T-cell (primary cell): ENCODE results near the gene CRYBG2. TPM values are rescaled to one million over a fixed set of nuclear protein-coding genes. Genes with fewer than 3 reads are reported as not detected.
"Not testable (repeated sequence)": the region's sequence is repeated elsewhere in the genome, so short reads cannot be mapped to it uniquely, and the experiment has no call there.

Source experiments
- ATAC-seq, 4 experiments: fragments of 200-7000 bp in 3 of 4; fragments of 150-1000 bp in 1 of 4; cut with Tn5 transposase; replicated peaks in 1 of 4; 1 replicate in 3 of 4; 2 replicates in 1 of 4; pipeline ENCODE4 v1.10.0; 2021; ENCODE audit warnings: moderate library complexity in 3 of 4, mild to moderate bottlenecking in 2 of 4, moderate number of reproducible peaks in 1 of 4
- CTCF ChIA-PET, 2 donors: fragments of 300-600 bp; sonication (Branson Sonifier 250); formaldehyde crosslinking; loops; one replicate each; lab custom pipeline; 2022; ENCODE audit warnings: antibody characterized with exemption in 2 of 2; lab: Charles Lee
- POLR2A ChIA-PET, 2 donors: fragments of 300-600 bp; sonication (Branson Sonifier 250); formaldehyde crosslinking; loops; one replicate each; lab custom pipeline; 2022; ENCODE audit warnings: antibody characterized with exemption in 2 of 2; lab: Charles Lee
- DNase-seq, 35 experiments: peaks; one replicate each; pipeline versions ENCODE4 v3.0.0 to v3.0.0-alpha.2; 2013 to 2023
- H3K27ac ChIP-seq: one replicate; pipeline ENCODE4 v1.5.1; 2013; ENCODE audit warnings: low read length
- H3K27me3 ChIP-seq, 2 experiments: replicated peaks in 1 of 2; 1 replicate in 1 of 2; 2 replicates in 1 of 2; pipeline versions ENCODE4 v1.6.1 to v1.7.0; 2013; ENCODE audit warnings: low read length in 1 of 2, mixed read lengths in 1 of 2; ENCODE audit not compliant: control insufficient read depth in 2 of 2, insufficient read depth in 2 of 2; ENCODE audit errors: extremely low read depth in 1 of 2
- H3K36me3 ChIP-seq, 2 donors: 1 replicate in 1 of 2; 2 replicates in 1 of 2; pipeline versions ENCODE4 v1.6.1 to v1.7.0; 2013; ENCODE audit warnings: low read length in 1 of 2; ENCODE audit not compliant: control insufficient read depth in 2 of 2, insufficient read depth in 1 of 2; ENCODE audit errors: extremely low read depth in 1 of 2
- H3K4me1 ChIP-seq, 2 experiments: 1 replicate in 1 of 2; 2 replicates in 1 of 2; pipeline versions ENCODE4 v1.6.1 to v1.7.0; 2013; ENCODE audit warnings: low read length in 2 of 2, mixed read lengths in 1 of 2; ENCODE audit not compliant: insufficient read depth in 2 of 2, control insufficient read depth in 1 of 2; ENCODE audit errors: extremely low read depth in 1 of 2
- H3K4me3 ChIP-seq, 2 donors: 1 replicate in 1 of 2; 2 replicates in 1 of 2; pipeline versions ENCODE4 v1.5.1 to v1.7.0; 2013; ENCODE audit warnings: mild to moderate bottlenecking in 2 of 2, low read length in 1 of 2, moderate library complexity in 1 of 2; ENCODE audit not compliant: control insufficient read depth in 1 of 2; ENCODE audit errors: extremely low read depth in 1 of 2
- H3K9me3 ChIP-seq: 2 replicates; pipeline ENCODE4 v1.7.0; 2013
- H3K27ac Mint-ChIP-seq, 2 donors: one replicate each; pipeline ENCODE4 v1.8.0; 2020 to 2021; ENCODE audit warnings: mild to moderate bottlenecking in 2 of 2, mixed read lengths in 2 of 2
- H3K27me3 Mint-ChIP-seq, 2 donors: one replicate each; pipeline ENCODE4 v1.8.0; 2021 to 2022; ENCODE audit warnings: mixed read lengths in 2 of 2
- H3K36me3 Mint-ChIP-seq: one replicate; pipeline ENCODE4 v1.8.0; 2021; ENCODE audit warnings: mixed read lengths
- H3K4me1 Mint-ChIP-seq, 3 donors: one replicate each; pipeline ENCODE4 v1.8.0; 2020 to 2022; ENCODE audit warnings: mixed read lengths in 3 of 3, mild to moderate bottlenecking in 1 of 3
- H3K4me3 Mint-ChIP-seq, 3 donors: one replicate each; pipeline ENCODE4 v1.8.0; 2020 to 2022; ENCODE audit warnings: mild to moderate bottlenecking in 3 of 3, mixed read lengths in 3 of 3, moderate library complexity in 3 of 3
- H3K9me3 Mint-ChIP-seq, 3 donors: one replicate each; pipeline ENCODE4 v1.8.0; 2020 to 2022; ENCODE audit warnings: mixed read lengths in 3 of 3
- WGBS: methylation state at CpG from one replicate; pipeline ENCODE4 v1.1.5; 2013; ENCODE audit warnings: missing lambda C conversion rate; ENCODE audit not compliant: insufficient coverage; 5-methylcytosine and 5-hydroxymethylcytosine counted together
- total RNA-seq, 35 experiments: library from RNA in 6 of 35; stranded (reverse) in 6 of 35; fragments of 120-200 nt in 1 of 35; gene quantifications; one replicate each; pipeline versions ENCODE4 v1.2.1 to v1.2.4 and lab custom pipeline; 2013 to 2026

Gene CRYBG2
- total RNA-seq, 5 donors from 2014 or later (not counting 1 experiment from before 2014, with no cell fraction given): 3.0 to 7.3 (median 5.1) TPM

DNA sequence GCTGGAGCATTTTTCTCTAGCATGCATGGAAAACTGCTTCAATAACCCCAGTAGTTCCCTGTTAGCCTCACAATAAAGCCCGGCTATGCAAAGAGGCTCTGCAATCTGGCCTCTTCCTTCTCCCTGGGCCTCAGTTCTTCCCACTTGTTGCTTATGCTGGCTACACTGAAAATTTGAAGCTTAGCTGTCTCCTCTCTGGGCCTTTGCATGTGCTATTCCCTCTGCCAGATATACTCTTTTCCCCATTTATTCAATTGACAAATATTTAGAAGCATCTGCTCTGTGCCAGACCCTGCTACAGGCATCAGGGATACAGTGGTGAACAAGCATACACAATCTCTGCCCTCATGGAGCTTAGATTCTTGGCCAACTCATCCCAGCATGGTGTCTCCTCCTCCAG, 15.3 kb downstream of the CRYBG2 start:
- Histone ChIP-seq H3K27me3 (no peaks in the 10 kb centered on the region), H3K4me1 (peaks cover 0 to 16% of the 10 kb centered on the region in 2 experiments), H3K4me3 (no peak overlapping the region), H3K27ac (no peak overlapping the region), H3K36me3 (no peaks in the 10 kb centered on the region), H3K9me3 (no peaks in the 10 kb centered on the region)
- peaks cover 9 to 14% (median 14%) of the 10 kb centered on the region in 3 donors for H3K4me1 Mint-ChIP-seq
- H3K27me3 Mint-ChIP-seq: no peaks in the 10 kb centered on the region
- WGBS: 100% methylated on average over 1 of the region's 1 CpG
- H3K27ac Mint-ChIP-seq: peak overlapping the region; percentile 43 to 58
- DNase-seq: no peak
- ChIA-PET POLR2A (no interaction called here), CTCF (interaction anchor here in 1 of 2 donors (0.5 kb wide), 1 partner anchor 241 kb away, joined by 6 read pairs; no protein-coding TSS in a partner anchor)
- H3K36me3 Mint-ChIP-seq: no peaks in the 10 kb centered on the region
- H3K4me3 Mint-ChIP-seq: no peak overlapping the region
- no peaks in the 10 kb centered on the region for H3K9me3 Mint-ChIP-seq
- no peak for ATAC-seq

DNA sequence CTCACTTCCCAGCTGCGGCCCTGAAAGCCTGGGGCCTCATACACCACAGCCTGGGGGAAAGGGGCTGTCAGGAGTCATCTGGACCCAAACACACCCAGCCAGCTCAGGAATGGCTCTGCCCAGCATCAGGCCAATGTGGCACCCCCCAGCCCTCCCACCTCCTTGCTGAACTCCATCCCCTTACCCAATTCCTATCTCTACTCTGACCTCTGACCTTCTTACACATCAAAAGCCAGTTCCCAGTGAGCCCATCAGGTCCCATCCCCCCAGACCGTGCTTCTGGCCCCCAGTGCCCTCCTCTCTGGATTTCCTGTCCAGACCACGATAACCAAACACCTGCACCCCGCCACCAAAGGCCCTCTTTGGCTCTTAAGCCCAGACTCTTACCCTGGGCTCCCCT, 16.3 kb downstream of the CRYBG2 start:
- H3K9me3 Mint-ChIP-seq: no peaks in the 10 kb centered on the region
- no peaks in the 10 kb centered on the region for H3K27me3 ChIP-seq
- H3K4me3 ChIP-seq: no peak overlapping the region
- H3K27ac ChIP-seq: no peak overlapping the region
- H3K36me3 ChIP-seq: no peaks in the 10 kb centered on the region
- ChIA-PET POLR2A (no interaction called here), CTCF (no interaction called here)
- no peaks in the 10 kb centered on the region for H3K36me3 Mint-ChIP-seq
- no peaks in the 10 kb centered on the region for H3K9me3 ChIP-seq
- H3K27me3 Mint-ChIP-seq: no peaks in the 10 kb centered on the region
- ATAC-seq (no peak), DNase-seq (peak in 1 of 35 experiments; percentile 9)
- WGBS: 71% methylated on average over 2 of the region's 4 CpGs
- H3K4me1 ChIP-seq: peaks cover 0 to 16% of the 10 kb centered on the region in 2 experiments
- H3K4me1 Mint-ChIP-seq: peaks cover 9 to 14% (median 14%) of the 10 kb centered on the region in 3 donors
- H3K4me3 Mint-ChIP-seq: peak overlapping the region; percentile 5 to 58 (median 52)
- H3K27ac Mint-ChIP-seq: peak overlapping the region; percentile 32 to 58

DNA sequence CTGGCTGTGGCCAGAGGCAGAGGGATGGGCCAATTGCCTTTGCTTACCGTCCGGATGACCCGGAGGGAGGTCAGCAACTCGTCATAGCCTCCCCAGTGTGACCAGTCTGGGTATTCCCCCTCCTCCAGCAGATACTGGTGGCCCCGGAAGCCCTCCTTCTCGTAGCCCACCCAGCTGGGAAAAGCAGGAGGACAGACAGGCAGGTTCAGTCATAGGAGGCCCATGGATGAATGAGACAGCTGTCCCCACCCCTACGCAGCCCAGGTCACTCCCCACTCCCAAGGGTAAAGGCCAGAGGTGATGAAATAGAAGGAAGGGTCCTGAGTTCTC, 16.8 kb downstream of the CRYBG2 start:
- Histone ChIP-seq H3K27me3 (no peaks in the 10 kb centered on the region), H3K27ac (no peak overlapping the region), H3K9me3 (no peaks in the 10 kb centered on the region), H3K4me3 (no peak overlapping the region), H3K4me1 (peaks cover 0 to 16% of the 10 kb centered on the region in 2 experiments), H3K36me3 (no peaks in the 10 kb centered on the region)
- Mint-ChIP-seq H3K4me3 (peak overlapping the region; percentile 68 to 92 (median 86)), H3K9me3 (no peaks in the 10 kb centered on the region), H3K4me1 (peaks cover 9 to 14% (median 14%) of the 10 kb centered on the region in 3 donors), H3K36me3 (no peaks in the 10 kb centered on the region), H3K27me3 (no peaks in the 10 kb centered on the region), H3K27ac (no peak overlapping the region)
- CTCF ChIA-PET: no interaction called here
- POLR2A ChIA-PET: no interaction called here
- ATAC-seq (no peak), DNase-seq (no peak)
- WGBS: 100% methylated on average over 1 of the region's 7 CpGs

DNA sequence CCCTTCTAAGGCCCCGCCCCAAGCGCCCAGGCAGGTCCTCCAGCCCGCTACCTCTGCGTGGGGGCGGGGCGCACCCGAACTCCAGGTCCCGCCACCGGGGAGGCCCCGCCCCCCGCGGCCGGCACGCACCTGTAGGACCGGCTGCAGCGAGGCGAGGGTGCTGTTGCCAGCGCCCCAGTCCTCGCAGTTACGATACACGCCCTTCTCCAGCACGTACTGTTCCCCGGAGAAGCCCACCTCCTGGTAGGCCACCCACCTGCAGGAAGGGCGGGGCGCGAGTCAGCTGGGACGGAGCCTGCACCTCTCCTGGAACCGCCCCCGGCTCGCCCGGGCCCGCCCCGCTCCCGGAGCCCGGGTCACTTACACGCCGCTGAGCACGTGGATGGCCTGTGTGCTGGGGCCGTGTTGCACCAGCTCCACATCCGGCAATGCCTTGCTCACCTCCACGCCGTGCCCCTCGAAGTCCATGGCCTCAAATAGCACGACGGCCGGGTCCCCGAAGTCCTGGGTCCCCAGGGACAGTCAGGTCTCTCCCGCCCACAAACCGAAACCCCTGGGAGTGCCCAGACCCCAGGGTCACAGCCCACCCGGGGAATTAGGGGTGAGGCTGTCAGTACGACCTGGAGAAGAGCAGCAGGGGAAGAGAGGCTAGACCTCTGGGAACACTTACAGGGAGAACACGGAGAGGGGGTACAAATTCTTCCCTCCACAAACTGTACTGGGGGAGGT, 17.3 kb downstream of the CRYBG2 start:
- Histone ChIP-seq H3K4me3 (peak overlapping the region; percentile 77 to 86), H3K4me1 (peaks cover 0 to 16% of the 10 kb centered on the region in 2 experiments), H3K9me3 (no peaks in the 10 kb centered on the region), H3K36me3 (no peaks in the 10 kb centered on the region), H3K27ac (no peak overlapping the region), H3K27me3 (no peaks in the 10 kb centered on the region)
- DNase-seq: peak; percentile 54 to 89 (median 71)
- WGBS: 13% methylated on average over 42 of the region's 52 CpGs
- Mint-ChIP-seq H3K9me3 (no peaks in the 10 kb centered on the region), H3K4me3 (peak overlapping the region; percentile 86 to 92 (median 91)), H3K36me3 (no peaks in the 10 kb centered on the region), H3K27ac (peak overlapping the region; percentile 61 to 68), H3K27me3 (no peaks in the 10 kb centered on the region), H3K4me1 (peaks cover 9 to 14% (median 14%) of the 10 kb centered on the region in 3 donors)
- peak; percentile 87 to 94 (median 91) for ATAC-seq
- ChIA-PET POLR2A (no interaction called here), CTCF (interaction anchor here in 1 of 2 donors (1.4 kb wide), 1 partner anchor 25 kb away, joined by 3 read pairs; no protein-coding TSS in a partner anchor)

DNA sequence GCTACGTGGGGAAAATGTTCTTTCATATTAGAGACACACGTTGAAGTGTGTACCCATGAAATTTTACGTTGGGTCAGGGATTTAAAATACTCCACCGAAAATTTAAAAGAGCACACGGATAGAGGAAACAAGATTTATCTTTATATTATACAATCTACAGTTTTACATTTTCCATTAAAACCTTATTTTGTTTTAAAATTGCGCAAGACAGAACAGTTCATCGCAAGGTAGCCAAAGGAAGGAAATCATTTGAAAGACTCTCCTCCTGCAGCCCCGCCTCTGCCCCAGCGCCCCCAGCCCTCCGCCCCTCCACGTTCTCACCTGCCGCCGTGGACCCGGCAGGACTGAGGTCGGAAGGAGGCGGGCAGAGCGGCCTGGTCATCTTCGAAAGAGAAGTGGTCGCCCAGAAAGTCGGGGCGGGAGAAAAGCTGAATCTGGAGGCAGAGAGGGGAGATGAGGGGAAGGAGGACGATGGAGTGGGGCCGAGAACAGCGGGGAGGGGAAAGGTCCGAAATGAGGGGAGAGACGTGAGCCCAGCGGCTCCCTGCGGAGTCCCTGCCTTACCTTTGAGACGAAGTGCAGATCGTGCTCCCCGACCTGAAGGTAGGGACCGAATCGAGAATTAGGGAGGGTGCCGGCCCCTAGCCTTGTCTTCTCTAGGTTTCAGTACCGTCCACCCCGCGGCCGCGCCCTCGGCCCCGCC, 18.0 kb downstream of the CRYBG2 start:
- H3K27me3 Mint-ChIP-seq: no peaks in the 10 kb centered on the region
- ChIA-PET POLR2A (no interaction called here), CTCF (interaction anchor here (0.6 to 1.5 kb wide), 4 partner anchors 26 to 297 kb away, joined by 3 to 6 read pairs (median 4); no protein-coding TSS in a partner anchor)
- DNase-seq (peak in 3 of 35 experiments; percentile 15 to 30 (median 19)), ATAC-seq (peak; percentile 6 to 15 (median 9))
- H3K9me3 Mint-ChIP-seq: no peaks in the 10 kb centered on the region
- peaks cover 9 to 14% (median 14%) of the 10 kb centered on the region in 3 donors for H3K4me1 Mint-ChIP-seq
- Histone ChIP-seq H3K36me3 (no peaks in the 10 kb centered on the region), H3K4me1 (peaks cover 0 to 16% of the 10 kb centered on the region in 2 experiments), H3K4me3 (peak overlapping the region; percentile 77 to 86), H3K27me3 (no peaks in the 10 kb centered on the region), H3K9me3 (no peaks in the 10 kb centered on the region), H3K27ac (no peak overlapping the region)
- H3K36me3 Mint-ChIP-seq: peaks cover 5% of the 10 kb centered on the region
- 2% methylated on average over 31 of the region's 41 CpGs for WGBS
- peak overlapping the region; percentile 63 to 66 for H3K27ac Mint-ChIP-seq
- peak overlapping the region; percentile 86 to 92 (median 91) for H3K4me3 Mint-ChIP-seq

DNA sequence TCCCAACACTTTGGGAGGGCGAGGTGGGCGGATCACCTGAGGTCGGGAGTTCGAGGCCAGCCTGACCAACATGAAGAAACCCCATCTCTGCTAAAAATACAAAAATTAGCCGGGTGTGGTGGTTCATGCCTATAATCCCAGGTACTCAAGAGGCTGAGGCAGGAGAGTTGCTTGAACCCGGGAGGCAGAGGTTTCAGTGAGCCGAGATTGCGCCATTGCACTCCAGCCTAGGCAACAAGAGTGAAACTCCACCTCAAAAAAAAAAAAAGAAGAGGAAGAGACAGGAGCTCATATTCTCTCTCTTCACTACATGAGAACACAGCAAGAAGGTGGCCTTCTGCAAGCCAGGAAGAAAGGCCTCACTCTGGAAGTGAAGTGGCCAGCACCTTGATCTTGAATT, 20.6 kb downstream of the CRYBG2 start:
- CTCF ChIA-PET: not testable (repeated sequence)

More for the DNA sequence above, 20.6 kb downstream of the CRYBG2 start:
- H3K4me3 Mint-ChIP-seq, H3K36me3 ChIP-seq, H3K27ac ChIP-seq, H3K27me3 ChIP-seq, H3K27ac Mint-ChIP-seq, H3K9me3 Mint-ChIP-seq, ATAC-seq, H3K4me3 ChIP-seq, H3K36me3 Mint-ChIP-seq, H3K27me3 Mint-ChIP-seq, DNase-seq, H3K9me3 ChIP-seq, POLR2A ChIA-PET: not testable (repeated sequence)
- H3K4me1 Mint-ChIP-seq: peaks cover 9 to 14% (median 14%) of the 10 kb centered on the region in 3 donors
- peaks cover 0 to 16% of the 10 kb centered on the region in 2 experiments for H3K4me1 ChIP-seq
- WGBS: no CpG with 5 or more reads among the region's 8 CpGs
